Embryonic facial prominence (tissue), 1 donor: Measurements from ENCODE around the gene KIRREL2.

Experiments
- DNase-seq: peaks from one replicate; pipeline ENCODE4 v3.0.0-alpha.2; 2016; ENCODE audit errors: extremely low spot score

KIRREL2 gene

DNA sequence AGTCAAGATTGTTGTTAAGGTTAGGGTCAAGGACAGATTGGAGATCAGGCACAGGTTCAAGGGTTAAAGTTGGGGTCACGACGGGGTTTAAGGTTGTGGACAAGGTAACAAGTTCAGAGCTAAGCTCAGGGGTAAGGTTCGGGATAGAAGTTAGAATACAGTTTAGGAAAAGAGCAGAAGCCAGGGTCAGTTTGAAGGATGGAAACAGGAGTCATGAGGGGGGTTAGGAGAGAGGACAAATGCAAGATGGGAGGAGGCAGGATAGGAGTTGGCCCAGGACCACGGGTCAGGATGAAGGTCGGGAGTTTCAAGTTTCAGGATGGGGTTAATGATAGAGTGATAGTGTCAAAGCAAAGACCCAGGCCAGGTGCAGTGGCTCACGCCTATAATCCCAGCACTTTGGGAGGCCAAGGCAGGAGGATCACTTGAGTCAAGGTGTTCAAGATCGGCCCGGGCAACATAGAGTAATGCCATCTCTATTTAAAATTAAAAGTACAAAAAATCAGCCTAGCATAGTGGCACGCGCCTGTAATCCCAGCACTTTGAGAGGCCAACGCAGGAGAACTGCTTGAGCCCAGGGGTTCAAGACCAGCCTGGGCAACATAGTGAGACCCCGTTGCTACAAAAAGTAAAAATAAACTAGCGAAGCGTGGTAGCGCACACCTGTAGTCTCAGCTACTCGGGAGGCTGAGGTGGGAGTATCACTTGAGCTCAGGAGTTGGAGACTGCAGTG is 12.1 kb upstream of the KIRREL2 start:
- DNase-seq: no peak

GRCh38 chr19:35845215-35846037 is 11.3 kb upstream of the KIRREL2 start:
- DNase-seq: no peak

GRCh38 chr19:35846038-35846668 is 10.6 kb upstream of the KIRREL2 start:
- no peak for DNase-seq

- no peak for DNase-seq
Measured at GRCh38 chr19:35847911-35848310, 8.8 kb upstream of the KIRREL2 start.

GRCh38 chr19:35848486-35848885 is 8.2 kb upstream of the KIRREL2 start:
- DNase-seq: no peak

GRCh38 chr19:35848919-35849505 is 7.7 kb upstream of the KIRREL2 start:
- no peak for DNase-seq

DNA sequence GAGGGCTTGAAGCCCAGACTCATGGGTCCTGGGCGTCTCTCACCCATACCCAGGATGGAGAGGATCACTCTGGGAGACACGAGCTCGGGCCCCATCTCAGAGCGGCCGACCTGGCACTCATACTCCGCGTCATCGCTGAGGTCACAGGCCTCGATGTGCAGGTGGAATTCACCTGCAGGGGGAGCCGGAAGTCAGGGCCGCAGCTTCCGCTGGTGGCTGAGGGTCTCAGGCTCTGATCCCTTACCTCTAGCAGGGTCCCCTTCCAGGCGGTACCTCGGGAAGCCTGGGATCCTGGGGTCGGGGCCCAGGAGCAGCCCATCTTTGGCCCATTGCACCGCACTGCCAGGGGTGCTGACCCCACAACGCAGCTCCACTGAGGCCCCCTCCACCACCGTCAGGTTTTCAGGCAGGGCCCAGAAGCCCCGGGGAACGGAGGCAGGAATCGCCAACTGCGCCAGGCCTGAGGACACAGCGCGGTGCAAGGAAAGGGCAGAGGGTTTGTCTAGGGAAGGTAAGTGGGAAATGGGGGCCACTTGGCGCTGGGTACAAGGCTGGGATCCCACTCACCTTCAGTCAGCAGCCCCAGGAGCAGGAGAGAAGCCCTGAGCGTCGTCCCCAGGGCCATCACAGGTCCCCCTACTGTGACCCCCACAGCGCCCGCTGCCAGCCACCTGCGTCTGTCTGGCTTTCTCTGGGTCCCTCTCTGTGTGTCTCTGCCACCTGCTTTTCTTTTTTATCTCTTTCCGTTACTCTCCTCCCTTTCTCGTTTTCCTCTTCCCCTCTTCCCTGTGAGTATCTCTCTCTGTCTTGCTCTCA is 5.3 kb upstream of the KIRREL2 start:
- DNase-seq: no peak

GRCh38 chr19:35852029-35852780 is 4.5 kb upstream of the KIRREL2 start, which contains the start of gene NPHS1:
TSS of gene NPHS1 (minus strand) at chr19:35852504. CDS start at chr19:35851837, 667 bp downstream.
- no peak for DNase-seq

GRCh38 chr19:35853038-35853756 is 3.5 kb upstream of the KIRREL2 start:
- DNase-seq: no peak

- no peak for DNase-seq
Measured at GRCh38 chr19:35858311-35858710, 1.6 kb downstream of the KIRREL2 start.

GRCh38 chr19:35859414-35859813 is 2.7 kb downstream of the KIRREL2 start:
- no peak for DNase-seq

DNA sequence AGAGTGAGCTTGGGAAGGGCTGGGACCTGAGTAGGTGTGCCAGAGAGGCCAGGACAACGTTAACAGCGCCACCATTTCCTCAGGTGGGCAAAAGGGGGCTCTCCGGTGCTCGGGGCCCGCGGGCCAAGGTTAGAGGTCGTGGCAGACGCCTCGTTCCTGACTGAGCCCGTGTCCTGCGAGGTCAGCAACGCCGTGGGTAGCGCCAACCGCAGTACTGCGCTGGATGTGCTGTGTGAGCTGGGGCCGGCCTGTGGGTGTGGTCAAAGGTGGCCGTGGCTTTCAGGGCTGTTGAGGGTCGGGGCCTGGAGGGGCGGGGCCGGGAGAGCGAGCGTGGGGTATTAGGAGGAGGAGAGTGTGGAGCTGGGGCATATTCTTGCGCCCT is 3.7 kb downstream of the KIRREL2 start:
- DNase-seq: no peak

DNA sequence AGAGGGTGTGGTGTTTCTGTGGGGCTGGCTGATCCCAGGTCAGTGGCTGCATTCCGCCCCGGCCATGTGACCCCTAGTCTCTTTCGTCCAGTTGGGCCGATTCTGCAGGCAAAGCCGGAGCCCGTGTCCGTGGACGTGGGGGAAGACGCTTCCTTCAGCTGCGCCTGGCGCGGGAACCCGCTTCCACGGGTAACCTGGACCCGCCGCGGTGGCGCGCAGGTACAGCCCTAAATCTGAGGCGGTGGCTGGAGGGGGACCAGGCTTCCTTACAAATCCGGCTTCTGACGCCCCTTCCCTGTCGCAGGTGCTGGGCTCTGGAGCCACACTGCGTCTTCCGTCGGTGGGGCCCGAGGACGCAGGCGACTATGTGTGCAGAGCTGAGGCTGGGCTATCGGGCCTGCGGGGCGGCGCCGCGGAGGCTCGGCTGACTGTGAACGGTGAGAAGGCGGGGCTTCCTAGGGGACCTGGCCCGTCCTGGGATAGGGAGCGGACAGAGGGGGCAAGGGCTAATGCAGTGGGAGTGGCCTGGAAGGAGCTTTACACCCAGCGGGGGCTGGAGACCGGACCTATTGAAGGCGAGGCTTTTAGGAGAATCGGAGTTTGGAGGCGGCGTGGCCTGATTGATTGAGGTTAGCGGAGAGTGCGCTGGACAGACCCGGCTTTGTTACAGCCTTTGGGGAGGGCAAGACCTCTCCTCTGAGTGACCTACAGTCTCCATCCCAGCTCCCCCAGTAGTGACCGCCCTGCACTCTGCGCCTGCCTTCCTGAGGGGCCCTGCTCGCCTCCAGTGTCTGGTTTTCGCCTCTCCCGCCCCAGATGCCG is 4.3 kb downstream of the KIRREL2 start:
- DNase-seq: no peak

DNA sequence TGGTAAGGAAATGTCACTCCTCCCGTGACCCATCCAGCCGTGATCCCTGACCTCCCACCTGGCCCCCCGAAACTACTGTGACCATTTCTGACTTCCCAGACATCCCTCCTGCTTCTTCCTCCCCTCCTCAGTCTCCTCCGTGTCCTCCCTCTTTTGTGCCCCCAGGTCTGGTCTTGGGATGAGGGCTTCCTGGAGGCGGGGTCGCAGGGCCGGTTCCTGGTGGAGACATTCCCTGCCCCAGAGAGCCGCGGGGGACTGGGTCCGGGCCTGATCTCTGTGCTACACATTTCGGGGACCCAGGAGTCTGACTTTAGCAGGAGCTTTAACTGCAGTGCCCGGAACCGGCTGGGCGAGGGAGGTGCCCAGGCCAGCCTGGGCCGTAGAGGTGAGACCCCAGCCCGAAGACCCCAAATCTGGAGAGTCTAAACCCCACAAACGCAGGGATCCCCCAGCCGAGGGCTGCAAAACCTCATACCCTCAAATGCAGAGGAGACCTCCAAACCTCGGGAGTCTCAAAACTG is 5.0 kb downstream of the KIRREL2 start:
- no peak for DNase-seq

- no peak for DNase-seq
Measured at GRCh38 chr19:35862528-35862927, 5.8 kb downstream of the KIRREL2 start.

GRCh38 chr19:35863018-35863417 is 6.3 kb downstream of the KIRREL2 start:
- DNase-seq: no peak

DNA sequence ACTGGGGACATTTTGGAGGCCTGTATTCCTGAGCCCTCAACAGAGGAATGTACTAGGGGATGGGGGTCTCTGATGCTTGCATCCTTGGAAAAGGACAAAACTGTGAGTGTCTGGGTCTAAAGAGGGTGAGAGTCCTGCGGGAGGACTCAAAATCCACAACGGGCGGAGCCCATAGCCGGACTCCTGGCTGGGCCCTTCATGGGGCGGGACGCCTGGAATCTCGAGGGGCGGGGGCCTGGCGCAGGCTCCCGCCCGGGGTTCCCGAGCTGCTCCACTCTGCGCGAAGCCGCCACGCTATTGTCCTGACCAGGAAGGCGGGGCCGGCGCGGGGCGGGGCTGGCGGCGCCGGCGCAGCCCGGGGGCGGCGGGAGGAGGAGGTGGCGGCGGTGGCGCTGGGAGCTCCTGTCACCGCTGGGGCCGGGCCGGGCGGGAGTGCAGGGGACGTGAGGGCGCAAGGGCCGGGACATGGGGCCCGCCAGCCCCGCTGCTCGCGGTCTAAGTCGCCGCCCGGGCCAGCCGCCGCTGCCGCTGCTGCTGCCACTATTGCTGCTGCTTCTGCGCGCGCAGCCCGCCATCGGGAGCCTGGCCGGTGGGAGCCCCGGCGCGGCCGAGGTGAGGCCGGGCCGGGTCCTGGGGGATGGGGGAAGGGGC is 11.6 kb downstream of the KIRREL2 start, which contains the start of gene APLP1:
Gene APLP1 (plus strand): TSS at position 403 of the 651 bp plus-strand sequence. CDS start 63 bp downstream, at position 466.
- no peak for DNase-seq

DNA sequence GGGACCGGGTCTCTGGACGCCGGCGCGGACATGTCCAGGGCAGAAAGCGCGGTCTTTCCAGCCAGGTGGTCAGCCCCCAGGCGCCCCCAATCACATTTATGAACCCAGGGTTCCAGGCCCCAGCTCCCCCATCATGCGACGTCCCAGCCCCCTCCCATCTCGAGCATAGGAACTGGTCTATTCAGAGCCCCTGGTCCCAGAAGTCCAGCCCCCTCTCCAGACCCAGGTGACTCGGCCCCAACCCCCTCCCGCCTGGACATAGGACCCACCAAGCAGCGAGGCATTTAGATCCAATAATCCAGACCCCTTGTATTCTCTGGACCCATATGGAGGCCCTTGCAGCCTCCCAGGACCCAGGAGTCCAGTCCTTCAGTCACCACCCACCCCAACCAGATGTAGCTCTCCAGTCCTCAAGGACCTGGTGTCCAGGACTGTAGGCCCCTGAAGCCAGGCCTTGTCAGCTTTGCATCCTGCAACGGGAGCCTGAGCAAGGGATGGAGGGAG is 12.2 kb downstream of the KIRREL2 start:
- no peak for DNase-seq
